Measurements from ENCODE around the gene CIAO1. TPM values are rescaled to one million over a fixed set of nuclear protein-coding genes. Genes with fewer than 3 reads are reported as not detected.

CIAO1 gene
- total RNA-seq, 1 experiment from 2014 or later: 82.8 TPM

GRCh38 chr2:96243843-96244242, 22.2 kb upstream of the CIAO1 start:
- ChIA-PET POLR2A (interaction anchor here (0.7 kb wide), 1 partner anchor 55 kb away, joined by 3 read pairs; no protein-coding TSS in a partner anchor), CTCF (no interaction called here)
- no peak for DNase-seq (ENCODE audit: low spot score)
- H3K36me3 Mint-ChIP-seq: no peaks in the 10 kb centered on the region
- no peak for ATAC-seq
- no peak overlapping the region for H3K27ac Mint-ChIP-seq
- no peaks in the 10 kb centered on the region for H3K9me3 Mint-ChIP-seq
- H3K4me1 Mint-ChIP-seq: peaks cover 8% of the 10 kb centered on the region
- TF ChIP-seq ZBTB21 (CRISPR knock-in tag; IDR thresholded peaks at IDR 0.05; ENCODE audit: borderline replicate concordance): no peak
- no peak for TF ChIP-seq NFE2L1 (CRISPR knock-in tag; IDR thresholded peaks at IDR 0.05)
- TF ChIP-seq IRF2 (CRISPR knock-in tag; IDR thresholded peaks at IDR 0.05; ENCODE audit: borderline replicate concordance, low read depth): no peak
- TF ChIP-seq NFYB (CRISPR knock-in tag; conservative IDR thresholded peaks at IDR 0.05; ENCODE audit: low read depth): no peak
- TF ChIP-seq OVOL2 (CRISPR knock-in tag; IDR thresholded peaks at IDR 0.05; ENCODE audit: borderline replicate concordance): no peak
- TF ChIP-seq ZNF396 (CRISPR knock-in tag; IDR thresholded peaks at IDR 0.05; ENCODE audit: borderline replicate concordance): no peak
- no peak for TF ChIP-seq FOXP1 (CRISPR knock-in tag; IDR thresholded peaks at IDR 0.05; ENCODE audit: borderline replicate concordance)
- TF ChIP-seq ESRRA (CRISPR knock-in tag; IDR thresholded peaks at IDR 0.05; ENCODE audit: borderline replicate concordance): no peak
- TF ChIP-seq HMGA2 (CRISPR knock-in tag; IDR thresholded peaks at IDR 0.05): no peak
- no peak for TF ChIP-seq NFATC4 (CRISPR knock-in tag; IDR thresholded peaks at IDR 0.05)
- TF ChIP-seq ARID4B (CRISPR knock-in tag; IDR thresholded peaks at IDR 0.05; ENCODE audit: borderline replicate concordance): no peak
- no peak for TF ChIP-seq PRRX2 (CRISPR knock-in tag; IDR thresholded peaks at IDR 0.05)
- no peak for TF ChIP-seq CDX4 (CRISPR knock-in tag; IDR thresholded peaks at IDR 0.05; ENCODE audit: borderline replicate concordance)
- no peak for TF ChIP-seq RELA (CRISPR knock-in tag; IDR thresholded peaks at IDR 0.05; ENCODE audit: borderline replicate concordance)
- TF ChIP-seq E2F1 (CRISPR knock-in tag; IDR thresholded peaks at IDR 0.05): no peak
- no peak overlapping the region for H3K4me3 Mint-ChIP-seq
- no peaks in the 10 kb centered on the region for H3K27me3 Mint-ChIP-seq (ENCODE audit: low read depth)

GRCh38 chr2:96245609-96246390, 20.2 kb upstream of the CIAO1 start:
- ATAC-seq: no peak
- ChIA-PET CTCF (interaction anchor here (0.6 to 1.4 kb wide), 5 partner anchors 15 to 130 kb away, joined by 3 to 6 read pairs (median 3); partner anchors contain the start of gene ADRA2B), POLR2A (interaction anchor here (1.0 to 1.2 kb wide), 2 partner anchors 38 to 44 kb away, joined by 3 to 5 read pairs; no protein-coding TSS in a partner anchor)
- no peaks in the 10 kb centered on the region for H3K36me3 Mint-ChIP-seq
- no peak overlapping the region for H3K4me3 Mint-ChIP-seq
- peaks cover 8% of the 10 kb centered on the region for H3K4me1 Mint-ChIP-seq
- H3K27me3 Mint-ChIP-seq (ENCODE audit: low read depth): no peaks in the 10 kb centered on the region
- TF ChIP-seq EMX1 (CRISPR knock-in tag; IDR thresholded peaks at IDR 0.05) (no peak), NR1H2 (CRISPR knock-in tag; IDR thresholded peaks at IDR 0.05) (no peak), PRDM15 (CRISPR knock-in tag; IDR thresholded peaks at IDR 0.05) (no peak), SOX15 (CRISPR knock-in tag; IDR thresholded peaks at IDR 0.05) (no peak), ZBTB43 (CRISPR knock-in tag; IDR thresholded peaks at IDR 0.05) (no peak), RORB (CRISPR knock-in tag; IDR thresholded peaks at IDR 0.05) (no peak)
- no peak overlapping the region for H3K27ac Mint-ChIP-seq
- H3K9me3 Mint-ChIP-seq: no peaks in the 10 kb centered on the region
- DNase-seq (ENCODE audit: low spot score): no peak

All from WTC11 (cell line).